AG04450 (cell line): ENCODE results near the gene RIPPLY1. TPM values are rescaled to one million over a fixed set of nuclear protein-coding genes. Genes with fewer than 3 reads are reported as not detected.

Experiments used
- CTCF ChIA-PET: fragments of 300-600, 350-600 bp; formaldehyde crosslinking; extraction: SDS; loops from one replicate; lab custom pipeline; 2022; ENCODE audit warnings: antibody characterized with exemption, inconsistent platforms; lab: Charles Lee
- POLR2A ChIA-PET: fragments of 350-600 bp; formaldehyde crosslinking; extraction: SDS; loops from one replicate; lab custom pipeline; 2021; ENCODE audit warnings: antibody characterized with exemption, inconsistent platforms; lab: Yijun Ruan, JAX
- DNase-seq: peaks from one replicate; pipeline ENCODE4 v3.0.0-alpha.2; 2011; ENCODE audit warnings: low read depth, low spot score
- H3K27ac ChIP-seq: one replicate; pipeline ENCODE4 v1.5.1; 2012; ENCODE audit warnings: low read depth, low read length, control low read depth
- H3K27me3 ChIP-seq: one replicate; pipeline ENCODE4 v1.6.0; 2012; ENCODE audit warnings: low read length; ENCODE audit not compliant: control insufficient read depth, insufficient read depth
- H3K4me3 ChIP-seq: 2 replicates; pipeline ENCODE4 v1.5.1; 2011; ENCODE audit warnings: mild to moderate bottlenecking, low read depth, low read length, control low read depth
- H3K9me3 ChIP-seq: 2 replicates; pipeline ENCODE4 v1.5.1; 2012; ENCODE audit warnings: low read length; ENCODE audit not compliant: control insufficient read depth, insufficient read depth
- polyA plus RNA-seq: library from polyadenylated mRNA; depleted of rRNA; stranded (reverse); fragments of >200 nt; gene quantifications from 2 replicates; pipeline ENCODE4 v1.2.3, GENCODE V29; 2011
- TF ChIP-seq, protein P1 (sequence below): IDR thresholded peaks from 2 replicates; pipeline ENCODE4 v1.5.1; 2011; ENCODE audit warnings: low read depth, low read length, control low read depth, inconsistent platforms

Gene RIPPLY1
- polyA plus RNA-seq, 1 experiment: not detected

GRCh38 chrX:106903856-106904528 is 851 bp upstream of the RIPPLY1 start:
- ChIA-PET CTCF (interaction anchor here (1.4 to 2.0 kb wide), 2 partner anchors 10 kb away, joined by 5 to 7 read pairs; no protein-coding TSS in a partner anchor), POLR2A (no interaction called here)
- TF ChIP-seq, protein P1, sequence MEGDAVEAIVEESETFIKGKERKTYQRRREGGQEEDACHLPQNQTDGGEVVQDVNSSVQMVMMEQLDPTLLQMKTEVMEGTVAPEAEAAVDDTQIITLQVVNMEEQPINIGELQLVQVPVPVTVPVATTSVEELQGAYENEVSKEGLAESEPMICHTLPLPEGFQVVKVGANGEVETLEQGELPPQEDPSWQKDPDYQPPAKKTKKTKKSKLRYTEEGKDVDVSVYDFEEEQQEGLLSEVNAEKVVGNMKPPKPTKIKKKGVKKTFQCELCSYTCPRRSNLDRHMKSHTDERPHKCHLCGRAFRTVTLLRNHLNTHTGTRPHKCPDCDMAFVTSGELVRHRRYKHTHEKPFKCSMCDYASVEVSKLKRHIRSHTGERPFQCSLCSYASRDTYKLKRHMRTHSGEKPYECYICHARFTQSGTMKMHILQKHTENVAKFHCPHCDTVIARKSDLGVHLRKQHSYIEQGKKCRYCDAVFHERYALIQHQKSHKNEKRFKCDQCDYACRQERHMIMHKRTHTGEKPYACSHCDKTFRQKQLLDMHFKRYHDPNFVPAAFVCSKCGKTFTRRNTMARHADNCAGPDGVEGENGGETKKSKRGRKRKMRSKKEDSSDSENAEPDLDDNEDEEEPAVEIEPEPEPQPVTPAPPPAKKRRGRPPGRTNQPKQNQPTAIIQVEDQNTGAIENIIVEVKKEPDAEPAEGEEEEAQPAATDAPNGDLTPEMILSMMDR: no peak
- no peaks in the 10 kb centered on the region for H3K9me3 ChIP-seq
- H3K27me3 ChIP-seq: no peaks in the 10 kb centered on the region
- no peak overlapping the region for H3K4me3 ChIP-seq
- no peak for DNase-seq
- no peak overlapping the region for H3K27ac ChIP-seq

GRCh38 chrX:106902684-106903083 is 457 bp downstream of the RIPPLY1 start:
- TF ChIP-seq, protein P1: no peak
- Histone ChIP-seq H3K27me3 (no peaks in the 10 kb centered on the region), H3K27ac (no peak overlapping the region), H3K4me3 (no peak overlapping the region), H3K9me3 (no peaks in the 10 kb centered on the region)
- ChIA-PET POLR2A (no interaction called here), CTCF (interaction anchor here (2.0 kb wide), 1 partner anchor 8 kb away, joined by 7 read pairs; no protein-coding TSS in a partner anchor)
- no peak for DNase-seq

DNA sequence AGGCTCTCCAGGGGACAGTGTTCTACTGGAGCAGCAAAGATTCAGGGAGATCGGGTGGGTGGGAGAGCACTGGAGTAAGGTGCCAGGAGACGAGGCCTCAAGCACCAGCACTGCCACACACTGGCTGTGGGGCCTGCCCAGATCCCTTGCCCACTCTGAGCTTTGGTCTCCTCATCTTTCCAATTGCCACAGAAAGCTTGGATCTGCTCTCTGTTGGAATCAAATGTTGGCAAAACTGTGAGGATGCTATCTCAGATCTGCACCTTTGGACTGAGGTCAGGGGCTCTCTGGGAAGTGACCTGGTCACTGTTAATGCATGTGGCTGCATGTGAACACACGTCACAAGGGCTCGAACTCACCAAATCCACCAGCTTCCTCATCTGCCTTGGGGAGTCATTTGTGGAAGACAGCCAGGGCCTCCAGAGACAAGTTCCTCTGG is 1.3 kb downstream of the RIPPLY1 start:
- ChIA-PET CTCF (interaction anchor here (0.5 to 6.3 kb wide), 4 partner anchors 7 to 753 kb away, joined by 3 to 47 read pairs (median 7); no protein-coding TSS in a partner anchor), POLR2A (no interaction called here)
- TF ChIP-seq, protein P1: no peak
- Histone ChIP-seq H3K4me3 (no peak overlapping the region), H3K9me3 (no peaks in the 10 kb centered on the region), H3K27me3 (no peaks in the 10 kb centered on the region), H3K27ac (no peak overlapping the region)
- DNase-seq: no peak

DNA sequence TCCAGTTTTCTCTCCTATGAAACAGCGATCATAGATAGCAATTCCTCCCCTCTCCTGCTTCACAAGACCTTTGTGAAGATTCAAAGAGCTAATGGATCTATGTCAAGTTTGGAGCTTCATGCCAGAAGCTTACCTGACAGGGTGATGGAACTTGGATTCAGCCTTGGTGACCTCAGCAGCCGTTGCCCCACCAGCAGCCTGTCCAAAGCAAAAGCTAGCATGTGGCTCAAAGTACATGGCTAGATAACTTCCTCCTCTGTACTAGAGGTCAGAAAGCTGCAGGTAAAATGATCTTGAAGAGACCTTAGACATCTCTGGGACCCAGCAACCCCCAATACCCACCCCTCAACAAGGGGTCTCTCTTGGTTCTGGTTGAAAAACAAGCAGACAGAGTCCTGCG is 1.8 kb downstream of the RIPPLY1 start:
- DNase-seq: no peak
- no peak overlapping the region for H3K4me3 ChIP-seq
- TF ChIP-seq, protein P1: no peak
- no peak overlapping the region for H3K27ac ChIP-seq
- H3K27me3 ChIP-seq: no peaks in the 10 kb centered on the region
- POLR2A ChIA-PET: no interaction called here
- CTCF ChIA-PET: interaction anchor here (0.5 to 6.3 kb wide), 5 partner anchors 9 to 753 kb away, joined by 3 to 47 read pairs (median 4); no protein-coding TSS in a partner anchor
- H3K9me3 ChIP-seq: no peaks in the 10 kb centered on the region

GRCh38 chrX:106899841-106900240 is 3.3 kb downstream of the RIPPLY1 start:
- Histone ChIP-seq H3K27ac (no peak overlapping the region), H3K27me3 (no peaks in the 10 kb centered on the region), H3K4me3 (no peak overlapping the region), H3K9me3 (no peaks in the 10 kb centered on the region)
- POLR2A ChIA-PET: no interaction called here
- TF ChIP-seq, protein P1: no peak
- DNase-seq: no peak
- CTCF ChIA-PET: interaction anchor here (6.3 kb wide), 1 partner anchor 60 kb away, joined by 47 read pairs; no protein-coding TSS in a partner anchor
